ENCODE results near the gene CD44. TPM values are rescaled to one million over a fixed set of nuclear protein-coding genes. Genes with fewer than 3 reads are reported as not detected.
A peak's percentile ranks its signal among the peaks of the same experiment; 100 is the strongest.

Gene CD44
- polyA plus RNA-seq, 1 experiment: 1,200 TPM

DNA sequence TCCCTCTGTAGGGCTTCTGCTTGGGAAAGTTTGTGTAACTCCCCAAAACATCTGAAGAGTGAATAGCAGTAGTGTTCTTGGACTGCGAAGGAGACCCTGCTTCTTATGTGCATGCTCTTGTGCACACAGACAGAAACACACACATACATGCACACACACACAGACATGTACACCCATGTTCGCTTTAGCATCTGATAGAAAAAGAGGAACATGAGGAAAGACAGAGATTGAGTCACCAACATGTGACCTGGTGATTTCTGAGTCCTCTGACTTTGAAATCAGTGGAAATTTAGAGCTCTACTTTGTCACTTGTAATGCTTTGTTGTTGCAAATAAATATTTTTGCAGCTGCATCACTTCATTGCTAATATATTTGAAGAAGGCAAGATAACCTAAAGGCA lies 23.8 kb downstream of the CD44 start:
- CTCF ChIA-PET: interaction anchor here (0.6 to 1.1 kb wide), 5 partner anchors 8 to 248 kb away, joined by 3 to 5 read pairs (median 3); no protein-coding TSS in a partner anchor

DNA sequence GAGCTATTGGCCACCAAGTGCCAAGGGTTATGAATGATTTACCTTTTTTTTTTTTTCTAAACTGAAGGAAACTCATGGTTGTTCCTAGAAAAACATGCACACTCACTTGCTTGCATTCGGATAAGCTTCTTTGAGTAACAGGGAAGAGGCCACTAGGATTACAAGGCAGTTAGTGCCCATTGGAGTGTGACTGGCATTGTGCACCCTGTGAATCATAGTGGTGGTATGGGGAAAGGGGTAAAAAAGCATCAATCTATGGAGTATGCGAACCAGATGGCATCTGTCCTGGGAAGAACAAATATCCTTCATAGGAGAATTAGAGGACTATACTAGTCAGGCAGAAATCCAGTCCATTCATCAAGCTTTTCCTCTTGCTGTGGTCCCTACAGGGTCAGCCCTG lies 24.2 kb downstream of the CD44 start:
- no peak for DNase-seq (ENCODE audit: low read depth)
- Histone ChIP-seq H3K36me3 (ENCODE audit: control insufficient read depth, insufficient read depth, low read length) (no peaks in the 10 kb centered on the region), H3K4me3 (ENCODE audit: low read depth, low read length) (no peak overlapping the region), H3K27me3 (ENCODE audit: control insufficient read depth, insufficient read depth, low read length) (no peaks in the 10 kb centered on the region)
- POLR2A ChIA-PET: no interaction called here
- TF ChIP-seq, protein P1, sequence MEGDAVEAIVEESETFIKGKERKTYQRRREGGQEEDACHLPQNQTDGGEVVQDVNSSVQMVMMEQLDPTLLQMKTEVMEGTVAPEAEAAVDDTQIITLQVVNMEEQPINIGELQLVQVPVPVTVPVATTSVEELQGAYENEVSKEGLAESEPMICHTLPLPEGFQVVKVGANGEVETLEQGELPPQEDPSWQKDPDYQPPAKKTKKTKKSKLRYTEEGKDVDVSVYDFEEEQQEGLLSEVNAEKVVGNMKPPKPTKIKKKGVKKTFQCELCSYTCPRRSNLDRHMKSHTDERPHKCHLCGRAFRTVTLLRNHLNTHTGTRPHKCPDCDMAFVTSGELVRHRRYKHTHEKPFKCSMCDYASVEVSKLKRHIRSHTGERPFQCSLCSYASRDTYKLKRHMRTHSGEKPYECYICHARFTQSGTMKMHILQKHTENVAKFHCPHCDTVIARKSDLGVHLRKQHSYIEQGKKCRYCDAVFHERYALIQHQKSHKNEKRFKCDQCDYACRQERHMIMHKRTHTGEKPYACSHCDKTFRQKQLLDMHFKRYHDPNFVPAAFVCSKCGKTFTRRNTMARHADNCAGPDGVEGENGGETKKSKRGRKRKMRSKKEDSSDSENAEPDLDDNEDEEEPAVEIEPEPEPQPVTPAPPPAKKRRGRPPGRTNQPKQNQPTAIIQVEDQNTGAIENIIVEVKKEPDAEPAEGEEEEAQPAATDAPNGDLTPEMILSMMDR (IDR thresholded peaks at IDR 0.05; ENCODE audit: insufficient read depth, low read depth, low read length): no peak
- CTCF ChIA-PET: interaction anchor here (0.6 to 1.1 kb wide), 4 partner anchors 9 to 247 kb away, joined by 3 to 5 read pairs (median 3); no protein-coding TSS in a partner anchor

More for the DNA sequence above, 23.8 kb downstream of the CD44 start:
- POLR2A ChIA-PET: no interaction called here
- DNase-seq (ENCODE audit: low read depth): no peak
- Histone ChIP-seq H3K27me3 (ENCODE audit: control insufficient read depth, insufficient read depth, low read length) (no peaks in the 10 kb centered on the region), H3K36me3 (ENCODE audit: control insufficient read depth, insufficient read depth, low read length) (peaks cover under 1% of the 10 kb centered on the region; the same call in 1 of the 2 replicates), H3K4me3 (ENCODE audit: low read depth, low read length) (no peak overlapping the region)
- TF ChIP-seq, protein P1 (IDR thresholded peaks at IDR 0.05; ENCODE audit: insufficient read depth, low read depth, low read length): no peak

DNA sequence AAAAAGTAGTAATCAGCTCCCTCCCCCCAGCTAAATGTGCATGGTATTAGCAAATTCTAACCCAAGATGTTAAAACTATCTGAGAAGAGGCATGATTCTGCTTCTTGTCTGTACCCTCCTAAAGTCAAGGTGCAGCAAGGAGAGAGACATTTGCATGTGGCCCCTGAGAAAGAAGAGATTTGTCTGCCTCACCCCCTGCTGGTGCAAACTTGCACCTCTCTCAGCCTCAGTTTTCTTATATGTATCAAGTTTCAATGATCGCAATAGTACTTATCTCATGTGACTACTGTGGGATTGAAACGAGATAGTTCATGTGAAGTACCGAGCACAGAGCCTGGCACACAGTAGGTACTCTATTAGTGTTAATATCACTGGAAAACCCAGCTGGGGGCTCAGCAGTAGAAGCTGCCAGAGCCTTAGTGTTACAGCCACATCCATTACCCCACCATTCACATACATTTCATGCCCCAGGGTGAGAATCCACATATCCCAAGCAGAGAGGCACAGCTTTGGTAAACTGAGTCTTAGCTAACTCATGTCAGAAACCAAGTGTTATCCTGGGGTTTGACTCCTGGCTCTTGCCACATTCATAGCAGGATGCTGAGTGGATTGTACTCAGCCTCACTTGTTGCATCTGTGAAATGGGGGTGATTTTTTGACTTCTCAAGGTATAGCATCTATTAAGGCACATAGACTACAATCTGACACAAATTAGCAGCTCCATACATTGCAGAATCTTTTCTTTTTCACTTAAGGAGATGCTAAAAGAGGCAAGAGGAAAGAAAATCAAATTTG lies 24.9 kb downstream of the CD44 start:
- Histone ChIP-seq H3K36me3 (ENCODE audit: control insufficient read depth, insufficient read depth, low read length) (no peaks in the 10 kb centered on the region), H3K4me3 (ENCODE audit: low read depth, low read length) (no peak overlapping the region), H3K27me3 (ENCODE audit: control insufficient read depth, insufficient read depth, low read length) (no peaks in the 10 kb centered on the region)
- DNase-seq (ENCODE audit: low read depth): no peak
- ChIA-PET POLR2A (no interaction called here), CTCF (interaction anchor here (1.0 to 1.1 kb wide), 2 partner anchors 13 to 98 kb away, joined by 3 read pairs; no protein-coding TSS in a partner anchor)
- TF ChIP-seq, protein P1 (IDR thresholded peaks at IDR 0.05; ENCODE audit: insufficient read depth, low read depth, low read length): peak; percentile 33; the same call in 1 of the 2 replicates

- H3K36me3 ChIP-seq (ENCODE audit: control insufficient read depth, insufficient read depth, low read length): no peaks in the 10 kb centered on the region
- CTCF ChIA-PET: no interaction called here
- DNase-seq (ENCODE audit: low read depth): no peak
- POLR2A ChIA-PET: no interaction called here
- TF ChIP-seq, protein P1 (IDR thresholded peaks at IDR 0.05; ENCODE audit: insufficient read depth, low read depth, low read length): no peak
- H3K27me3 ChIP-seq (ENCODE audit: control insufficient read depth, insufficient read depth, low read length): no peaks in the 10 kb centered on the region
- H3K4me3 ChIP-seq (ENCODE audit: low read depth, low read length): no peak overlapping the region
These were observed 26.1 kb downstream of the CD44 start for GRCh38 chr11:35165030-35165422.
